ENCODE data around the gene STX2. TPM values are rescaled to one million over a fixed set of nuclear protein-coding genes. Genes with fewer than 3 reads are reported as not detected.

STX2 gene
- total and polyA plus RNA-seq, 8 donors = 18.1 to 36.9 (median 30.8) TPM

- Histone ChIP-seq H3K27ac (no peak overlapping the region), H3K4me1 (no peaks in the 10 kb centered on the region), H3K36me3 (no peaks in the 10 kb centered on the region), H3K27me3 (no peaks in the 10 kb centered on the region), H3K9me3 (peaks cover 0 to 4% of the 10 kb centered on the region in 2 donors), H3K4me3 (no peak overlapping the region)
- DNase-seq (no peak), ATAC-seq (no peak)
- no peak for TF ChIP-seq CTCF (IDR thresholded peaks at IDR 0.05)
- intact Hi-C loops (cut with DNase I) = no loop called here
Measured at GRCh38 chr12:130846369-130846768, 7.3 kb upstream of the STX2 start.

GRCh38 chr12:130839770-130840404 is 837 bp upstream of the STX2 start:
- DNase-seq (no peak), ATAC-seq (no peak)
- Histone ChIP-seq H3K4me1 (peaks cover 9 to 25% of the 10 kb centered on the region in 2 donors), H3K4me3 (peak overlapping the region; percentile 32 to 78), H3K27ac (peak overlapping the region in 1 of 2 donors; percentile 45), H3K36me3 (no peaks in the 10 kb centered on the region), H3K27me3 (peaks cover 0 to 8% of the 10 kb centered on the region in 2 donors), H3K9me3 (no peaks in the 10 kb centered on the region)
- intact Hi-C loops (cut with DNase I) = no loop called here
- TF ChIP-seq CTCF (IDR thresholded peaks at IDR 0.05) = no peak

GRCh38 chr12:130838284-130838950 is 633 bp downstream of the STX2 start:
- Histone ChIP-seq H3K27me3 (peaks cover 0 to 8% of the 10 kb centered on the region in 2 donors), H3K4me3 (peak overlapping the region; percentile 64 to 78), H3K4me1 (peaks cover 9 to 31% of the 10 kb centered on the region in 2 donors), H3K36me3 (no peaks in the 10 kb centered on the region), H3K9me3 (no peaks in the 10 kb centered on the region), H3K27ac (peak overlapping the region; percentile 3 to 73)
- DNase-seq (peak in 2 of 4 donors; percentile 25 to 37), ATAC-seq (peak; percentile 74)
- TF ChIP-seq CTCF (IDR thresholded peaks at IDR 0.05) = no peak
- intact Hi-C loops (cut with DNase I) = no loop called here

- intact Hi-C loops (cut with DNase I) = no loop called here
- peaks cover 9 to 41% of the 10 kb centered on the region in 2 donors for H3K4me1 ChIP-seq
- ATAC-seq = no peak
- H3K4me3 ChIP-seq = no peak overlapping the region
- DNase-seq = no peak
- peaks cover 0 to 8% of the 10 kb centered on the region in 2 donors for H3K27me3 ChIP-seq
- no peaks in the 10 kb centered on the region for H3K9me3 ChIP-seq
- no peaks in the 10 kb centered on the region for H3K36me3 ChIP-seq
- TF ChIP-seq CTCF (IDR thresholded peaks at IDR 0.05) = no peak
- H3K27ac ChIP-seq = no peak overlapping the region
Measured at GRCh38 chr12:130835436-130835835, 3.6 kb downstream of the STX2 start.

GRCh38 chr12:130835011-130835410 is 4.0 kb downstream of the STX2 start:
- no peak for TF ChIP-seq CTCF (IDR thresholded peaks at IDR 0.05)
- intact Hi-C loops (cut with DNase I) = no loop called here
- DNase-seq = no peak
- H3K4me3 ChIP-seq = no peak overlapping the region
- H3K9me3 ChIP-seq = no peaks in the 10 kb centered on the region
- no peaks in the 10 kb centered on the region for H3K36me3 ChIP-seq
- no peak overlapping the region for H3K27ac ChIP-seq
- peaks cover 9 to 39% of the 10 kb centered on the region in 2 donors for H3K4me1 ChIP-seq
- peaks cover 0 to 8% of the 10 kb centered on the region in 2 donors for H3K27me3 ChIP-seq
- ATAC-seq = no peak
